ENCODE results near the gene VPS50. TPM values are rescaled to one million over a fixed set of nuclear protein-coding genes. Genes with fewer than 3 reads are reported as not detected.

The VPS50 gene, protein sequence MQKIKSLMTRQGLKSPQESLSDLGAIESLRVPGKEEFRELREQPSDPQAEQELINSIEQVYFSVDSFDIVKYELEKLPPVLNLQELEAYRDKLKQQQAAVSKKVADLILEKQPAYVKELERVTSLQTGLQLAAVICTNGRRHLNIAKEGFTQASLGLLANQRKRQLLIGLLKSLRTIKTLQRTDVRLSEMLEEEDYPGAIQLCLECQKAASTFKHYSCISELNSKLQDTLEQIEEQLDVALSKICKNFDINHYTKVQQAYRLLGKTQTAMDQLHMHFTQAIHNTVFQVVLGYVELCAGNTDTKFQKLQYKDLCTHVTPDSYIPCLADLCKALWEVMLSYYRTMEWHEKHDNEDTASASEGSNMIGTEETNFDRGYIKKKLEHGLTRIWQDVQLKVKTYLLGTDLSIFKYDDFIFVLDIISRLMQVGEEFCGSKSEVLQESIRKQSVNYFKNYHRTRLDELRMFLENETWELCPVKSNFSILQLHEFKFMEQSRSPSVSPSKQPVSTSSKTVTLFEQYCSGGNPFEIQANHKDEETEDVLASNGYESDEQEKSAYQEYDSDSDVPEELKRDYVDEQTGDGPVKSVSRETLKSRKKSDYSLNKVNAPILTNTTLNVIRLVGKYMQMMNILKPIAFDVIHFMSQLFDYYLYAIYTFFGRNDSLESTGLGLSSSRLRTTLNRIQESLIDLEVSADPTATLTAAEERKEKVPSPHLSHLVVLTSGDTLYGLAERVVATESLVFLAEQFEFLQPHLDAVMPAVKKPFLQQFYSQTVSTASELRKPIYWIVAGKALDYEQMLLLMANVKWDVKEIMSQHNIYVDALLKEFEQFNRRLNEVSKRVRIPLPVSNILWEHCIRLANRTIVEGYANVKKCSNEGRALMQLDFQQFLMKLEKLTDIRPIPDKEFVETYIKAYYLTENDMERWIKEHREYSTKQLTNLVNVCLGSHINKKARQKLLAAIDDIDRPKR
- 5.6 to 10.8 TPM (median 6.6 TPM) in 5 replicates for total RNA-seq (2022; extraction: Qiagen RNA extraction; ENCODE audit: low read depth)

DNA sequence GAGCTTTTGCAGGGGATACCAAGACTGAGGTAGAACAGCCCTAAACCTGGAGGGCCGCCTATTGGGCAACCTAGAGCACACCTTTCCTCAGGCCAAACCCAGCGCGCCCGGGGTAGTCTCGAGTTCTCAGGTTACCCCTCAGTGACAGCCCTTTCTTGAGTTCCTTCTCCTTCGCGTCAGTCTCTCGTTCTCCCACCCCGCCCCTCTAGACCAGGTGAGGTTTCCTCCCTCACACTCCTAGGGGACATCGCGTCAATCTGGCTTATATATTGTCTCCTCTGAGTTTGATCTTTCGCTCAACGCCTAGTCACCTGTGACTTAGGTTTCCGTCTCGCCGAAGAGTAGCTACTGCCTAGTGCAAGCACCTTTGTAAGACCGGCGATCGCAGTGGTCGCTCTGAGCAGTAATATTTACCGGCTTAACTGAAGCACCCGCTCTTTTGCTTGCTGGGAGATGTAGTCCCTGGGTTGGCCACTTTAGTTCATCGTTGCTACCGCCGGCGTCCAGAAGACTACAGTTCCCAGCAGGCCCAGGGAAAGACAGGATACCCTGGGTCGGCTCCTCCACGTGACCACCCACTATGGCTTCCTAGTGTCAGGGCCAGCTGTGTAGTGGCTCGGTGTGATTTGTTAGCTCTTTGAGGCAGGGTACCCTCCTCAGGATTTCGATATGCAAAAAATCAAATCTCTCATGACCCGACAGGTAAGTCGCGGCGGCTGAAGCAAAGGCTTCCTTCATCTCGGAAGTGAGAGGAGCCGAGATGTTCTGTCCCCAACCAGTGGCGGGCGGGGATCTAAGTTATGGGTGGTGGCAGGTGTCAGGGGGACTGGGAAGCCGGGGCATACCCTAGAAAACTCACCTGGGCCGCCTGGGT lies at the start of gene VPS50:
Gene VPS50, plus strand, starts transcription at position 568 of the 874 bp plus-strand sequence. Its CDS starts 102 bp downstream, at position 670.

DNA sequence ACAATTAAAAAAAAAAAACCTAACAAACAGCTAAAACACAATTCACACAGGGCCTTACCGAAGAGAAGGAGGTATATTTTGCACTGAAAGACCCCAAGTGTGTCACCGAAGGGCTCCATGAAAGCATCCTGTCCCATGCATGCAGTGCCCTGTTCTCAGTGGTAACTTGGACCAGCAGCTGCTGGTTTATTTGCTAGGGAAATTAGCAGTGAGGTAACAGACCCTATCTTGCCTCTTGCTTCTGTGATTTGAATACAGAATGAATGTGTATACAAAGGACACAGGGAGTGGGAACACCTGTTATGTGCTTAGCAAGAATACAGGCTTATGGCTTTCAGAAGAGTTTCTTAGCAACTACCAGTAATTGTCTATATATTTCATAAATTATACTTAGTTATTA lies 5.9 kb upstream of the VPS50 start, which contains the start of gene HEPACAM2:
Gene HEPACAM2, minus strand, starts transcription at position 160 of the 400 bp plus-strand sequence.

Other genes starting within 250 kb of the VPS50 start
- 3.9 to 9.5 TPM (median 6.5 TPM) in 5 replicates for gene SAMD9, start 114.4 kb upstream of the VPS50 start, total RNA-seq (2022; extraction: Qiagen RNA extraction; ENCODE audit: low read depth)
- 0.47 to 1.0 TPM (median 0.75 TPM) in 5 replicates for gene SAMD9L, start 84.0 kb upstream of the VPS50 start, total RNA-seq (2022; extraction: Qiagen RNA extraction; ENCODE audit: low read depth)
- gene HEPACAM2, start 5.9 kb upstream of the VPS50 start, total RNA-seq (2022; extraction: Qiagen RNA extraction; ENCODE audit: low read depth), result not detected in 5 replicates

Measured in A549 treated with CpdA at 1 μM for 4 hours (cell line).